Activated CD8-positive, alpha-beta memory T cell treated with anti-CD3 and anti-CD28 coated beads for 4 hours (primary cell): ENCODE measurements around the gene NSD1.
"Not testable (repeated sequence)": the region's sequence is repeated elsewhere in the genome, so short reads cannot be mapped to it uniquely, and the experiment has no call there.

Source experiments
- DNase-seq, 2 donors: peaks; one replicate each; pipeline ENCODE4 v3.0.0-alpha.2; 2020; ENCODE audit warnings: low read depth in 2 of 2

Gene NSD1

DNA sequence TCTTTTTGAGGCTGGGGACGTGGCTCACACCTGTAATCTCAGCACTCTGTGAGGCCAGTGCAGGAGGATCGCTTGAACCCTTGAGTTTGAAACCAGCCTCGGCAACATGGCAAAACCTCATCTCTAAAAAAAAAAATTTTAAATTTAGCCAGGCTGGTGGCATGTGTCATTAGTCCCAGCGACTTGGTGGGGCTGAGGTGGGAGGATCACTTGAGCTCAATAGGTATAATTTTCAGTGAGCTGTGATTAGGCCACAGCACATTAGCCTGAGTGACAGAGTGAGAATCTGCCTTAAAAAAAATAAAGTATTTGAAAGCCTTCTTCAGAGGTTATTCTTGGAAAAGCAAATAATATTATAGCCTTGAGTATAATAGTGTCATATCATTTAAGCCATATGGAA, 41.8 kb downstream of the NSD1 start:
- DNase-seq = no peak

GRCh38 chr5:177176175-177176711, 42.7 kb downstream of the NSD1 start:
- DNase-seq = no peak

GRCh38 chr5:177177847-177178437, 44.4 kb downstream of the NSD1 start:
- DNase-seq = not testable (repeated sequence)

- DNase-seq = no peak
Observed at GRCh38 chr5:177178733-177179304, 45.2 kb downstream of the NSD1 start.

DNA sequence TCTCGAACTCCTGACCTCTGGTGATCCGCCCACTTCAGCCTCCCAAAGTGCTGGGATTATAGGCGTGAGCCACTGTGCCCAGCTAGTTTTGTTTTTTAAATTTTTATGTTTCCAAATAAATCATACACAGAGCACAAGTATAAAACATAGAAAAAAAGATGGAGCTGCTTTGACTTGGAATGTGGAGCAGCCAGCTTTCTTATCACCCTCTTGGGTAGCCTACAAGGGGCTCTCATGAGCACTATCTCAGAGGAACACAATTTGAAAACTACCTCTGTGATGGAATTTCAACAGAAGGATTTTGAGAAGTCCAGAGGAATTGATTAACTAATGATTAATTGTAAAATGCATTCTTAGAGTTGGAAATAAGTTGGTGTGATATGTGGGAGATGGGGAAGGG, 45.9 kb downstream of the NSD1 start:
- DNase-seq = no peak

- no peak for DNase-seq
Observed at GRCh38 chr5:177183142-177183541, 49.6 kb downstream of the NSD1 start.

DNA sequence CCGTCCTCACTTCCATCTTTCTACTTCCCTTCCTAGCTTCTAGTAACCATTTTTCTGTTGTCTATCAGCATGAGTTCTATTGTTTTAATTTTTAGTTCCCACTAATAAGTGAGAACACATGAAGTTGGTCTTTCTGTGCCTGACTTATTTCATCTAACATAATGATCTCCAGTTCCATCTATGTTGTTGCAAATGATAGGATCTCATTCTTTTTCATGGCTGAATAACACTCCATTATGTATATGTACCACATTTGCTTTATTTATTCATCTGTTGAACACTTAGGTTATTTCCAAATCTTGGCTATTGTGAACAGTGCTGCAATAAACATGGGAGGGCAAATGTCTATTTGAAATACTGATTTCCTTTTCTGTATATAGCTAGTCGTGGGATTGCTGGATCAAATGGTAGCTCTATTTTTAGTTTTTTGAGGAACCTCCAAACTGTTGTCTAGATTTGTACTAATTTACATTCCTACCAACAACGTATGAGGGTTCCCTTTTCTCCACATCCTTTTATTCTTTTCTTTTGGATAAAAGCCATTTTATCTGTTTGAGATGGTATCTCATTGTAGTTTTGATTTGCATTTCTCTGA, 50.3 kb downstream of the NSD1 start:
- DNase-seq = no peak

DNA sequence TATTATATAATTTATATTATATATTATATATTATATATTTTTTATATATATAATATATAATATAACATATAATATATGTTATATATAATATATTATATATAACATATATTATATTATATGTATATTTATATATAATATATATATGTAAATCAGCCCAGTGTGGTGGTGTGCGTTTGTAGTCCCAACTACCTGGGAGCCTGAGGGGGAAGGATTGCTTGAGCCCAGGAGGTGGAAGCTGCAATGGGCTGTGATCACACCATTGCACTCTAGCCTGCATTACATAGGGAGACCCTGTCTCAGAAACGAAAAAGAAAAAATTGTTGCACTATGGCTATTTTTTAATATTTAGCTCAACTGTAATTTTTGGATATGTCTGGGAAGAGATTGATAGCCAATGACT, 52.4 kb downstream of the NSD1 start:
- DNase-seq = no peak

DNA sequence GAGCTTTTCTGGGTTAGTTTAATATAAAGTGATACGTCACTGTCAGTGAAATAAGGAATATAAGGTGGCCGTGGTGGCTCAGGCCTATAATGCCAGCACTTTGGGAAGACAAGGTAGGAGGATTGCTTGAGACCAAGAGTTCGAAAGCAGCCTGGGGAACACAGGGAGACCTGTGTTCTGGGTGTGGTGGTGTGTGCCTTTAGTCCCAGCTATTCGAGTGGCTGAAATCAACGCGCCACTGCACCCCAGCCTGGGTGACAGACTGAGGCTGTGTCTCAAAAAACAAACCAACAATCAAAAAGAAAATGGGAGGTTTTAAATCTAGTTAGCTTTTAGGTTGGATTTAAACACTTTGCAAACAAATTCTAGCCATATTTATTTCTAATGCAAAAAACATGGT, 53.1 kb downstream of the NSD1 start:
- no peak for DNase-seq

DNA sequence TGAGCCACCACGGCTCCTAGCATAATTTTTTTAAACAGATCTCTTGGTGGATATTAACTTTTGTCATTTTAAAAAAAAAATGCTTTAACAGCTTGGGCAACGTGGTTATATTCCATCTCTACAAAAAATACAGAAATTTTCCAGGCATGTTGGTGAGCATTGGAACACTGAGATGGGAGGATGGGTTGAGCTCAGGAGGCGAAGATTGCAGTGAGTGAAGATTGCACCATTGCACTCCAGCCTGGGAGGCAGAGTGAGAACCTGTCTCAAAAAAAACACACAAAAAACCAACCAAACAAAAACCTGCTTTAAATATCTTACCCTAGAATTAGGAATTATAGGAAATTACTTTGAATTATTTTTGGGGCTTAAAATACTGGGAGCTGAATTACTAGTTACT, 55.2 kb downstream of the NSD1 start:
- no peak for DNase-seq

- DNase-seq = no peak
Observed at GRCh38 chr5:177189416-177189815, 55.8 kb downstream of the NSD1 start.

DNA sequence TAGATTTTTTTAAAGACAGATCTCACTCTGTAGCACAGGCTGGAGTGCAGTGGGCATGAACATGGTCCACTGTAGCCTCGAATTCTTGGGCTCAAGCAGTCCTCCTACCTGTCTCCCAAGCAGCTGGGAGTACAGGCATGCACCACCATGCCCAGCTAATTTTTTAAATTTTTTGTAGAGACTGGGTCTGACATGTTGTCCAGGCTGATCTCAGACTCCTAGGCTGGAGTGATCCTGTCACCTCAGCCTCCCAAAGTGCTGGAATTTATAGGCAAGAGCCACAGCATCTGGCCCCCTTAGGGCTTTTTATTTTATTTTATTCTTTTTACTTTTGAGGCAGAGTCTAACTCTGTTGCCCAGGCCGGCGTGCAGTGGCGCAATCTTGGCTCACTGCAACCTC, 56.4 kb downstream of the NSD1 start:
- DNase-seq = no peak

DNA sequence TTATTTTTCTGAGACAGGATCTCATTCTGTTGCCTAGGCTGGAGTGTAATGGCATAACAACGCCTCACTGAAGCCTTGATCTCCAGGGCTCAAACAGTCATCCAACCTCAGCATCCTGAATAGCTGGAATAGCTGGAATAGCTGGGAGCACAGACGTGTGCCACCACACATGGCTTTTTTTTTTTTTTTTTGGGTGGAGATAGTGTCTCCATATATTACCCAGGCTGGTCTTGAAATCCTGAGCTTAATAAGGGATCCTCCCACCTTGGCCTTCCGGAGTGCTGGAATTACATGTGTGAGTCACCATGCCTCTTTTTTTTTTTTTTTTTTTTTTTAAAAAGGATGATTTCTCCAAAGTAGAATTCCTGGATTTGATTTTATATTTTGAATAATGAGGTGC, 60.7 kb downstream of the NSD1 start:
- DNase-seq = no peak

DNA sequence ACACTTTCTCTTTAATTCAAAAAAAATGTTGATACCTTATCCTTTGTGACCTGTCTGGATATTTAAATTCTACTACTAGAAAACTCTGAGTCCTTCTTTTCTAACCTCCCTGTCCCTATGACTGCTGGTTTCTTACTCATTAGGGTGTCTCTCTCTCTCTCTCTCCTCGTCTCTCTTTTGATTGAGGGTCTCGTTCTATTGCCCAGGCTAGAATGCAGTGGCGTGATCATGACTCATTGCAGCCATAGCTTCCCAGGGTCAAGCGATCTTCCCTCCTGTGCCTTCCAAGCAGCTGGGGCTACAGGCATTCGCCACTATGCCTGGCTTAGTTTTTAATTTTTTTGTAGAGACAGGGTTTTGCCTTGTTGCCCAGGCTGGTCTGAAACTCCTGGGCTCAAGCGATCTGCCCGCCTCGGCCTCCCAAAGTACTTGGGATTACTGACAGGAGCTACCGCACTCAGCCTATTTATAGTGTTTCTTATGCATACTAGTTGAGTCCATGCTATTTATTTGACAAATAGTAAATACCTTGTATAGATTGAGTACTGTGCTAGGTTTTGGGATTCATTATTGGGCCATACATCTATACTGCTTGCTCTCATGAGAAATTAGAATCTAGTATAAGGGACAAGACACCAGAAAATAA, 61.9 kb downstream of the NSD1 start:
- DNase-seq = no peak

DNA sequence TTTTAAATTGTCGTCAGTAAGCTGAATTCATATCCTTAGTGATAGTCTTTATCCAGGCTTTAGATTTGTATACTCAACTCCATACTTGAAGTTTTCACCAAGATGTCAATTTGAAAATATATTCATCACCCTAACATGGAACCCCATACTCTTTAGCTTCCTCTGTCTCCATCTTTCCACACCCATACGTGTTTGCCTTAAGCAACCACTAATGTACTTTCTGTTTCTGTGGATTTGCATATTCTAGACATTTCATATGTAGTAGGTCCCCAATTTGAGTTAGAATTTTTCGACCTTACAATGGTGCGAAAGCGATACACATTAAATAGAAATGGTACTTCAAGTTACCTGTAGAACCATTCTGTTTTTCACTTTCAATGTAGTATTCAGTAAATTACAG, 65.2 kb downstream of the NSD1 start:
- no peak for DNase-seq

- no peak for DNase-seq
Observed at GRCh38 chr5:177204281-177204680, 70.7 kb downstream of the NSD1 start.

GRCh38 chr5:177209610-177210009, 76.0 kb downstream of the NSD1 start:
- DNase-seq = no peak

DNA sequence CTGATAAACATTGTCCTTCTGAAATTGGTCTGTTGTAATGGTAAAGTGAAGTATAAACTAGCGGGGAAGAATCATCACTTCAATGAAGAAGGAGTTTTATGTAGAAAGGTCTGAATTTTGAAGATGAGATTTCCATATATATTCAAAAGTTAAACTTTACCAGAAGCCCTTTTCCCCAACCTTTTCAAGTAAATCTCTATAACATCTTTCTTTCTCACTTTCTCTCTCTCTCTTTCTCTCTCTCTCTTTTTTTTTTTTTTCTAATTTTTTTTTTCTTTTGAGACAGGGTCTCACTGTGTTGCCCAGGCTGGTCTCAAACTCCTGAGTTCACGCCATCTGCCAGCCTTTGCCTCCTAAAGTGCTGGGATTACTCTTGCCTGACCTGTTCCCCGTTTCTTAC, 78.7 kb downstream of the NSD1 start:
- no peak for DNase-seq

- DNase-seq = no peak
Observed at GRCh38 chr5:177220576-177220975, 87.0 kb downstream of the NSD1 start.

DNA sequence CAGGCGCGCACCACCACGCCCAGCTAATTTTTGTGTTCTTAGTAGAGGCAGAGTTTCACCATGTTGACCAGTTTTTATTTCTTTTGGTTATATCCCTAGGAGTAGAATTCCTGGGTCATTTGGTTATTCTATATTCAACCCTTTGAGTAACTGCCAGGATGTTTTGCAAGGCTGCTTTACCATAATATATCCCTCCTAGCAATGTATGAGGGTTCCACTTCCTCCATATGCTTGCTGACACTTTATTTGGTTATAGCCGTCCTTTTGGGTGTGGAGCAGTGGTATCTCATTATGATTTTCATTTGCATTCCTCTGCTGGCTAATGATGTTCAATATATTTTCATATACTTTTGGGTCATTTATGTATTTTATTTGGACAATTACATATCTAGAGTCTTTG, 88.7 kb downstream of the NSD1 start:
- DNase-seq = no peak

GRCh38 chr5:177225798-177226197, 92.2 kb downstream of the NSD1 start:
- no peak for DNase-seq

DNA sequence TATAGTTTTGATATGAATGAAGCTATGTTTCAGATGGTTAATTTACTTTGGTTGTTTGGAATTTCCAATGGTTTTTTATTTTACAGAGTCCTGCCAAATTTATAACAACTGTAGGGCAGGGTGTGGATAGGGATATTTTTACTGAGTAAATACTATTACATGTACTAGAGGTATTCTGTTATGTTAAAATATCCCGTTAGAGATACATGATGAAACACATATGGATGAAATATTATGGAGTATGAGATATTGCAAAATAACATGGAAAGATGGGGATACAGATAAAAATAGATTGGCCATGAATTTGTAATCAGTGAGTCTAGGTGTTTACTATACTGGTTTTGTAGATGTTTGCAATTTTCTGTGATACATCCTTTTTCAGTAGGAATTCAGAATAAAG, 93.3 kb downstream of the NSD1 start:
- no peak for DNase-seq

- DNase-seq = no peak
Observed at GRCh38 chr5:177228751-177229150, 95.2 kb downstream of the NSD1 start.
